ENCODE measurements around the gene PADI2.

PADI2 gene

DNA sequence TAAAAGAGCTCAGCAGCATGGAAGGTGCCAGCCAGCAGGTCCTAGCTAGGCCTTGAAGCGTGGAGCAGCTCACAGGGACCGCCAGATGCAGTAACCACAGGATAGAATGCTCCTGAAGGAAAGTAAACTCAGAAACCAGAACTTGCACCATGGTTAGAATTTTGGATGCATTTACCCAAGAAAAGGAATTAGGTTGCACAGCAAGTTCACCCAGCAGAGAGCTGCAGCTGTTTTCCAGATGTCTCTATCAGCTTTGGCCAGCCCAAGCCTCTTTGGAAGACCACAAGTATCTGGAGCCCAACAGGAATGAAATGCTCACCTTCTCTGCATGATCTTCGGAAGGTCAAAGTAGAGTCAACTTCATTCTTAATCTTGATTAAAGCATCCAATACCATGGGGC, 86.5 kb downstream of the PADI2 start:
- Histone ChIP-seq H3K9ac (ENCODE audit: low read depth, low read length) (no peak overlapping the region), H3K9me3 (ENCODE audit: control insufficient read depth, insufficient read depth, low read length) (no peaks in the 10 kb centered on the region), H3K4me1 (ENCODE audit: insufficient read depth, low read length) (no peaks in the 10 kb centered on the region), H3K36me3 (ENCODE audit: insufficient read depth, low read length) (peaks cover 11% of the 10 kb centered on the region)

DNA sequence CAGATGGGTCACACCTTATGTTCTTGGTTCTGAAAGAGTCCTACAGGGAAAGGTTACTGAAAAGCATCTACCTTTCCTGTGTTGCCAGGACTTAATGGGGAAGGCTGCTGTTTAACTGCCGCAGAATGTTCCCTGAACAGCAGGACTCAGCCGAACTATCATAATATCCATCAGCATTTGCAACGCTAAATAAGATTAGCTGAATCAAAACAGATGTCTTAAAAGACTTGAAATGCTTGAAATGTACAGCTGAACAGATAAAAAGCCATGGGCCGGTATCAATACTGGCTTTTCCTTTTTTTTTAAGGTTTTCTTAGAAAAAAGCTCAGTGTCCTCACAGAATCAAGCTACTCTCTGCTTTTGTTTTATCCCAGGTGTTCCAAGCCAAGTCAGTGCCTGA, 87.8 kb downstream of the PADI2 start:
- no peaks in the 10 kb centered on the region for H3K9me3 ChIP-seq (ENCODE audit: control insufficient read depth, insufficient read depth, low read length)
- peaks cover 11% of the 10 kb centered on the region for H3K36me3 ChIP-seq (ENCODE audit: insufficient read depth, low read length)
- no peaks in the 10 kb centered on the region for H3K4me1 ChIP-seq (ENCODE audit: insufficient read depth, low read length)
- H3K9ac ChIP-seq (ENCODE audit: low read depth, low read length), result no peak overlapping the region

DNA sequence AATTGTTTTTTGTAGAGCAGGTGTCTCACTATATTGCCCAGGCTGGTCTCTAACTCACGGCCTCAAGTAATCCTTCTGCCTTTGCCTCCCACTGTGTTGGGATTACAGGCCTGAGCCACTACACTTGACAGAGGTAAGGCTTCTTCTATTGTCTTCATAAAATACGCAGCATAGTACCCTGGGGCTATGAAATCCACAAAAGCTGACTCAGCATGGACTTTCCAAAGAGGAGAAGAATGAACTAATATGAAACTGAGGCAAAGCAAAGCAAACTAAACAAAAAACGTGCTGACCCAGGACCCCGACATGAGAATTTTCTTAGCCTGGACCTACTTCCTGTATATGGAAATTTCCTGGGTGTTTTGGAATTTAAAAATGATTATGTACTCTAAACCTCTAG, 89.0 kb downstream of the PADI2 start:
- Histone ChIP-seq H3K9me3 (ENCODE audit: control insufficient read depth, insufficient read depth, low read length) (no peaks in the 10 kb centered on the region), H3K9ac (ENCODE audit: low read depth, low read length) (no peak overlapping the region), H3K36me3 (ENCODE audit: insufficient read depth, low read length) (peaks cover 13% of the 10 kb centered on the region), H3K4me1 (ENCODE audit: insufficient read depth, low read length) (no peaks in the 10 kb centered on the region)

DNA sequence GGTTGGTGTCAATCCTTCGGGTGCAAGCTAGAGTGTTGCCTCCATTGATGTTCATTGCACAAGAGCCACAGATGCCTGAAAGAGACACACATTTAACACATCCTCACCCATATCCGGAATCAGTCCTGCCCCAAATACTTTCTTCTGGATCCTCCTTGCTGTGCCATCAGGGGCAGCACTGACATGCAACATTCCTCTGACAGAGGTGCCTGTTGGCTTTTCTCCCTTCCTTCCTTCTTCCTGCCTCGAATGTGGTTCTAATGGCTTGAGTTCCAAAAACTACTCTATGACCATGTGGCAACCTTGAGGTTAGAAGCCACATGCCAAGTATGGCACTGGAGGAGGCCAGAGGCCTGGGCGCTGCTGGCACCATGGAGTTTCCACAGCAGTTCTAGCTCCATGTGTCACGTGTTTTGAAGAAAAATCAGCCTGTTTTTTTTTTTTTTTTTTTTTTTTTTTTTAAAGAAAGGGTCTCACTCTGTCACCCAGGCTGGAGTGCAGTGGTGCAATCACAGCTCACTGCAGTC, 90.5 kb downstream of the PADI2 start:
- H3K4me1 ChIP-seq (ENCODE audit: insufficient read depth, low read length), result no peaks in the 10 kb centered on the region
- H3K9me3 ChIP-seq (ENCODE audit: control insufficient read depth, insufficient read depth, low read length), result no peaks in the 10 kb centered on the region
- no peak overlapping the region for H3K9ac ChIP-seq (ENCODE audit: low read depth, low read length)
- peaks cover 17% of the 10 kb centered on the region for H3K36me3 ChIP-seq (ENCODE audit: insufficient read depth, low read length)

DNA sequence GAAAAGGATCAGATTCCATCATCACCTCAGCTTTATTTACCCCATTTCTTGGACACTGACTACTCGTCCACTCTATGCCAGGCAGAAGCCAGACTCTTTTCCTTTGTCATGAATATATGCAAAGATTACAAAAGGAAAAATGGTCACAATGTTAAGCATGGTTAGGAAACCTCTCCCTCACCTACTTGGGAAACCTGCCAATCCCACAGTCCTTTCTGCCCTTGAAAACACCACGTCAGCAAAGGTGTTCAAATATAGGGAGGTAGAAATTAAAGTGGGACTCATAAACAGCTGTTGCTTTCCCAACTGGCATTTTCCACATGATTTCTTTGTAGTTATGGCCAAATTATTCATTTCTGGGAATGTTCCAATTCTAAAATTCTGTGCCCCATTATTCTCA, 91.4 kb downstream of the PADI2 start:
- Histone ChIP-seq H3K9ac (ENCODE audit: low read depth, low read length) (no peak overlapping the region), H3K4me1 (ENCODE audit: insufficient read depth, low read length) (no peaks in the 10 kb centered on the region), H3K36me3 (ENCODE audit: insufficient read depth, low read length) (peaks cover 25% of the 10 kb centered on the region), H3K9me3 (ENCODE audit: control insufficient read depth, insufficient read depth, low read length) (no peaks in the 10 kb centered on the region)

DNA sequence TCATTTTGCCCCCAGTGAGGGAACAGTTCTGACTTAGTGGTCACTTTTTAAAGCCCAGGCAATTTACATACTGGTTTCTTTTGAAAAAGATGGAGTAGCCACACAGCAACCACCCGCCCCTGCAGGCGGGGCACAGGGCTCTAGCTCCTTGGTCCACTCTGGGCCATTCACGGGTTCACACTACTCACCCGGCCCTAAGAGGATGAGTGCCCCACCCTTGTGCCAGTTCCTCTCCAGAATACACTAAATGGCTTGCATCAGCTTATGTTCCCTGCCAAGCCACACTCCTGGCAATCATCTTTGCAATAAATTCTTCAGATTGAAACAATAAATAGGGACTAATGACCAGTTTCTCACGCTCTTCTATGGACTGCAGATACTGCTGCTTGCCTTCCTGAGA, 91.8 kb downstream of the PADI2 start:
- no peak overlapping the region for H3K9ac ChIP-seq (ENCODE audit: low read depth, low read length)
- H3K36me3 ChIP-seq (ENCODE audit: insufficient read depth, low read length), result peaks cover 29% of the 10 kb centered on the region
- H3K4me1 ChIP-seq (ENCODE audit: insufficient read depth, low read length), result no peaks in the 10 kb centered on the region
- H3K9me3 ChIP-seq (ENCODE audit: control insufficient read depth, insufficient read depth, low read length), result no peaks in the 10 kb centered on the region

DNA sequence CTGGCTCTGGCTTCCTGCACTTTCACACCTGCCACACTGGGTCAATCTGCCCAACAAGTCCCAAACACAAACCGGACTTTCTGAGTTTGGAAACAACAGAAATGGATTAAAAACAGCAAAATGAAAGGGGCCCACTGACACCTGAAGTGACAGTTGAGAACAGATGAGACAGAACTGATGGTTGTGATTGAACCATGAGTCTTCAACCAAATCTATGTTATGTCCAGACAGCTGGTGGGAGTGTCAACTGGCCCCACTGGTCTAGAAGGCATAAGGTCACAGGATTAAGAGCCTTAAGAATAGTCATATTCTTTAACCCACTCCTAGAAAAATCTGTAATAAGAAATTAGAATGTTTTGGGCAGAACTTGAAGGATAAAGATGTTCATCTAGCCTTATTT, 94.5 kb downstream of the PADI2 start:
- Histone ChIP-seq H3K9ac (ENCODE audit: low read depth, low read length) (no peak overlapping the region), H3K4me1 (ENCODE audit: insufficient read depth, low read length) (no peaks in the 10 kb centered on the region), H3K36me3 (ENCODE audit: insufficient read depth, low read length) (peaks cover 45% of the 10 kb centered on the region), H3K9me3 (ENCODE audit: control insufficient read depth, insufficient read depth, low read length) (no peaks in the 10 kb centered on the region)

DNA sequence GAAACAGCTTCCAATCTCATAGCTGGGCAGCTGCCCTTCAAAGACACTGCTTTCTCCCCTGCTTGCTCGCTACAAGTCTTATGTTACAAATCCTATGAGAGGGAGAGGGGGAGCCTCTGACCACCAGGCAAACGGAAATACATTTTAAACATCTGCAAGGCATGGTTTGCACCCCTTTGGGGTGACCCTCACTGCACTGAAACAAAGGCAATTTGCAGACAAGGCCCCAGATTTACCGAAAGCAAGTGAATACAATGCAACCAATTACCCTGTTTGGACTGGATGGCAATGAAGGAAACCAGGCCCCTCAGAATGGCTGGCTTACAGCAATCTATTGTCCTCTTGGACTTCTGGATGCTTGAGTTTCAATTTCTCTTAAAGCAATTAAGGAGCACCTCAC, 95.7 kb downstream of the PADI2 start:
- Histone ChIP-seq H3K9me3 (ENCODE audit: control insufficient read depth, insufficient read depth, low read length) (no peaks in the 10 kb centered on the region), H3K9ac (ENCODE audit: low read depth, low read length) (no peak overlapping the region), H3K4me1 (ENCODE audit: insufficient read depth, low read length) (no peaks in the 10 kb centered on the region), H3K36me3 (ENCODE audit: insufficient read depth, low read length) (peaks cover 44% of the 10 kb centered on the region)

DNA sequence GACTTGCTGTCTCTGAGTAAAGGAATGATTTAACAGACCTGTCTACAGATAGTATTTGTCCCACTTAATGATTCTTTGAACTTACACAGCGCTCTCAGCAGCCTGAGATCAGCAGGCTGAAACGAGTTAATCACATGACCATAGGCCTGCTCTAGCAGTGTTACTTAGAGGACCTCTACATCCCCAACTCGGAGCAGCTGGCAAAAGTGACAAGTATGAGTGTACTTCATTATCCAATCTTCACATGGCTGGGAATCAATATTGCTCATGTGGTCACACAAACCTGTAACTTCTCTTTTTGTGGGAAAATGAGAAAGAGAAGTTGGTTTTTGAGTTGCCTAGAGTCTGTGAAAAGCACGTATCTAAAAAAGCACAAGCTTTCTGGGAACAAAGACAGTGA, 96.1 kb downstream of the PADI2 start:
- peaks cover 41% of the 10 kb centered on the region for H3K36me3 ChIP-seq (ENCODE audit: insufficient read depth, low read length)
- H3K9me3 ChIP-seq (ENCODE audit: control insufficient read depth, insufficient read depth, low read length), result no peaks in the 10 kb centered on the region
- H3K4me1 ChIP-seq (ENCODE audit: insufficient read depth, low read length), result no peaks in the 10 kb centered on the region
- H3K9ac ChIP-seq (ENCODE audit: low read depth, low read length), result no peak overlapping the region

DNA sequence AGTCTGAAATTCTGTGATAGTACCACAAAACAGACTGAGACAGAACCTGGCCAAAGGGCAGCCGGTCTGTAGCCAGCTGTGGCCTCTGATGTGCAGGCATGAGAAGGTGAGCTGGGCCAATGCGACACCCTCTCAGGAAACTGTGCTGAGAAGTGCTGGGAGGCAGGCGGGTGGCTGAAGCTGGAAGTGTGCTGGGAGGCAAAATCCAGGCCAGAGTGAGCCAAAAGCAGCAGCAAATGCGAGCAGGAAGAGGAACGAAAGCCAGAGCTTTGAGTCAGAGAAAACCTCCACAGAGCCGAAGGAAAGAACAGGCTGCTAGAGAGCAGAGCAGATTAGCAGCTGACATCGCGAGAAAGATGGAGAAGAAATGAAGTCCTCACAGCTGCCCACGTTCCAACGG, 97.4 kb downstream of the PADI2 start:
- Histone ChIP-seq H3K9ac (ENCODE audit: low read depth, low read length) (no peak overlapping the region), H3K36me3 (ENCODE audit: insufficient read depth, low read length) (peaks cover 41% of the 10 kb centered on the region), H3K9me3 (ENCODE audit: control insufficient read depth, insufficient read depth, low read length) (no peaks in the 10 kb centered on the region), H3K4me1 (ENCODE audit: insufficient read depth, low read length) (no peaks in the 10 kb centered on the region)

DNA sequence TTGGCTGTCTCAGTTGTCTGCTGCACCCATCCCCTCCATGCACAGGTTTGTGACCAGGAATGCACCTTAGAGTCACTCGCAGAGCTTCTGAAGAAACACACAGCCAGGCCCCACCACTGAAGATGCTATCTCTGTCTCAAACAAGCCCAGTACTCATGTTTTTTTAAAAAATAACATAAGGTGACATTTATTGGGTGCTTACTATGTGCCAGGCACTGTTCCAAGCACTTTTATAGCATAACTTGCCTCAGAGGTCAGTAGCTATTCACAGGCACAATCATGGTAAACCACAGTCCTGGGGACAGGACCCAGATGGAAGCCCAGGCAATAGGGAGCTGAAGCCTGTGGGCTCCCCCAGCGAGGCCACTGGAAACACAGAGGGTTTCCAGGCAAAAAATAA, 98.7 kb downstream of the PADI2 start:
- peaks cover 39% of the 10 kb centered on the region for H3K36me3 ChIP-seq (ENCODE audit: insufficient read depth, low read length)
- H3K9ac ChIP-seq (ENCODE audit: low read depth, low read length), result no peak overlapping the region
- peaks cover 8% of the 10 kb centered on the region for H3K4me1 ChIP-seq (ENCODE audit: insufficient read depth, low read length)
- no peaks in the 10 kb centered on the region for H3K9me3 ChIP-seq (ENCODE audit: control insufficient read depth, insufficient read depth, low read length)

DNA sequence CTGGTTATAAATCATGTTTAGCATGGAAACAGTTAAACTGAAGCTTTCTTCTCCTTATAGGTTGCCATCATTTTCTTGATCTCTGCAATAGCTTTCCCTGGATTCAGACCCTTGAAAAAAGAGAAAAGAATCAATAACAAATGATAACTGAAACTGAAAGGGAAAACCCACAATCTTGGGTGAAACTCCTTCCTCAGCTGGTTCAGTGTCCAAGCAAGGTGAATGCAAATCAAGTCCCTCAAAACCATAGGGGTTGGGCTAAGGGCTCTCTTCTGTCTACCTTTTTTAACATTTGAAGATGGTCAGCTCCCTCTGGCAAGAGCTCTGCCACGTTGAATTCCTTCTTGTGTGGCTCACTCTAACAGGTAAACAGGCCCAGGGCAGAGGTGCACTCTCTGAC, 100.4 kb downstream of the PADI2 start:
- Histone ChIP-seq H3K9me3 (ENCODE audit: control insufficient read depth, insufficient read depth, low read length) (no peaks in the 10 kb centered on the region), H3K9ac (ENCODE audit: low read depth, low read length) (no peak overlapping the region), H3K36me3 (ENCODE audit: insufficient read depth, low read length) (peaks cover 37% of the 10 kb centered on the region), H3K4me1 (ENCODE audit: insufficient read depth, low read length) (peaks cover 17% of the 10 kb centered on the region)

DNA sequence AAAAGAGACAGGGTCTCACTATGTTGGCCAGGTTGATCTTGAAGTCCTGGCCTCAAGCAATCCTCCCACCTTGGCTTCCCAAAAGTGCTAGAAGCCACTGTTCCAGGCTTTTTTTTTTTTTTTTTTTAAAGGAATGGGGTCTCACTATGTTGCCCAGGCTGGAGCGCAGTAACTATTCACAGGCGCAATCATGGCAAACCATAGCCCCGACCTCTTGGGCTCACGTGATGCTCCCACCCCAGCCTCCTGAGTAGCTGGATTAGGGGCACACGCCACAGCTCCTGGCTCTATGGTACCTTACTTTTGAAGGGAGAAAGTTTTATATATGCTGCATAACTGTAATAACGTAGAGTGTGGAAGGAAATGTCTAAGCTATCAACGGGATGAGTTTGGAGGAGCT, 101.8 kb downstream of the PADI2 start:
- Histone ChIP-seq H3K9me3 (ENCODE audit: control insufficient read depth, insufficient read depth, low read length) (no peaks in the 10 kb centered on the region), H3K36me3 (ENCODE audit: insufficient read depth, low read length) (peaks cover 23% of the 10 kb centered on the region), H3K9ac (ENCODE audit: low read depth, low read length) (no peak overlapping the region), H3K4me1 (ENCODE audit: insufficient read depth, low read length) (peaks cover 29% of the 10 kb centered on the region)

Measured in ES-I3 (cell line).